Lower leg skin (tissue), 3 donors: ENCODE results near the gene EFNA4.

Experiments used
- CTCF ChIP-seq, 3 donors: fragments of 450-650 bp; IDR thresholded peaks; one replicate each; pipeline ENCODE4 v1.5.1; 2016; ENCODE audit warnings: antibody characterized with exemption in 3 of 3, mild to moderate bottlenecking in 3 of 3, moderate library complexity in 2 of 3
- POLR2A ChIP-seq, 2 donors: fragments of 450-650 bp; IDR thresholded peaks; one replicate each; pipeline ENCODE4 v1.6.1; 2016 to 2017; ENCODE audit warnings: antibody characterized with exemption in 2 of 2, mild to moderate bottlenecking in 1 of 2, moderate library complexity in 1 of 2

- no peak for TF ChIP-seq CTCF (IDR thresholded peaks at IDR 0.05)
- no peak for TF ChIP-seq POLR2A (IDR thresholded peaks at IDR 0.05)
Observed at GRCh38 chr1:155064111-155064831, 731 bp downstream of the EFNA4 start.
